HepG2 (cell line): ENCODE results near the gene BCL2L2. TPM values are rescaled to one million over a fixed set of nuclear protein-coding genes. Genes with fewer than 3 reads are reported as not detected.

Experiments used
- ATAD3A ChIP-seq: sonication (generic); formaldehyde crosslinking; IDR thresholded peaks from 2 replicates; pipeline ENCODE4 v1.4.0; 2020; ENCODE audit warnings: missing genetic modification reagents
- ATF5 ChIP-seq: sonication (generic); formaldehyde crosslinking; IDR thresholded peaks from 2 replicates; pipeline ENCODE4 v1.4.0; 2020; ENCODE audit warnings: mild to moderate bottlenecking, low read depth, missing genetic modification reagents
- BCL6 ChIP-seq: IDR thresholded peaks from 2 replicates; pipeline ENCODE4 v1.6.1; 2016; ENCODE audit warnings: missing genetic modification reagents, missing compliant biosample characterization
- DNMT1 ChIP-seq: sonication (generic); formaldehyde crosslinking; IDR thresholded peaks from 2 replicates; pipeline ENCODE4 v1.5.1; 2020; ENCODE audit warnings: mild to moderate bottlenecking, missing genetic modification reagents
- ETV6 ChIP-seq: sonication (generic); formaldehyde crosslinking; conservative IDR thresholded peaks from 2 replicates; pipeline ENCODE4 v1.4.0; 2020; ENCODE audit warnings: missing genetic modification reagents
- GATA4 ChIP-seq: sonication (generic); IDR thresholded peaks from 2 replicates; pipeline ENCODE4 v1.6.1; 2016; ENCODE audit warnings: antibody characterized with exemption, low read depth, borderline replicate concordance
- GZF1 ChIP-seq: sonication (generic); formaldehyde crosslinking; IDR thresholded peaks from 2 replicates; pipeline ENCODE4 v1.5.1; 2020; ENCODE audit warnings: mild to moderate bottlenecking, missing genetic modification reagents
- KDM3A ChIP-seq: IDR thresholded peaks from 2 replicates; pipeline ENCODE4 v1.6.1; 2018; ENCODE audit warnings: low read depth, missing compliant biosample characterization
- KLF12 ChIP-seq: sonication (generic); formaldehyde crosslinking; IDR thresholded peaks from 2 replicates; pipeline ENCODE4 v1.4.0; 2020; ENCODE audit warnings: missing genetic modification reagents, borderline replicate concordance
- LBX2 ChIP-seq: sonication (generic); formaldehyde crosslinking; IDR thresholded peaks from 2 replicates; pipeline ENCODE4 v1.5.0; 2020; ENCODE audit warnings: missing genetic modification reagents, mild to moderate bottlenecking, borderline replicate concordance
- MED13 ChIP-seq: sonication (generic); formaldehyde crosslinking; IDR thresholded peaks from 2 replicates; pipeline ENCODE4 v1.5.0; 2020; ENCODE audit warnings: missing genetic modification reagents
- MEIS2 ChIP-seq: sonication (generic); formaldehyde crosslinking; IDR thresholded peaks from 2 replicates; pipeline ENCODE4 v1.9.0; 2021; ENCODE audit warnings: mild to moderate bottlenecking, missing genetic modification reagents
- MNT ChIP-seq: fragments of 450-650 bp; IDR thresholded peaks from 2 replicates; pipeline ENCODE4 v1.6.1; 2016
- MXD1 ChIP-seq: sonication (generic); formaldehyde crosslinking; IDR thresholded peaks from 2 replicates; pipeline ENCODE4 v1.4.0; 2020; ENCODE audit warnings: mild to moderate bottlenecking, missing genetic modification reagents
- MYNN ChIP-seq: sonication (generic); formaldehyde crosslinking; IDR thresholded peaks from 2 replicates; pipeline ENCODE4 v1.4.0; 2020; ENCODE audit warnings: mild to moderate bottlenecking, low read depth, missing genetic modification reagents
- PATZ1 ChIP-seq: sonication (generic); formaldehyde crosslinking; IDR thresholded peaks from 2 replicates; pipeline ENCODE4 v1.4.0; 2020; ENCODE audit warnings: missing genetic modification reagents
- PRMT3 ChIP-seq: sonication (generic); formaldehyde crosslinking; IDR thresholded peaks from 2 replicates; pipeline ENCODE4 v1.8.1; 2022; ENCODE audit warnings: low read depth, mild to moderate bottlenecking, moderate library complexity, missing genetic modification reagents, borderline replicate concordance
- STAT5B ChIP-seq: sonication (generic); formaldehyde crosslinking; IDR thresholded peaks from 2 replicates; pipeline ENCODE4 v1.4.0; 2020; ENCODE audit warnings: missing genetic modification reagents
- ZBTB21 ChIP-seq: sonication (generic); formaldehyde crosslinking; IDR thresholded peaks from 2 replicates; pipeline ENCODE4 v1.4.0; 2020; ENCODE audit warnings: missing genetic modification reagents
- ZFP82 ChIP-seq: sonication (generic); formaldehyde crosslinking; IDR thresholded peaks from 2 replicates; pipeline ENCODE4 v1.5.1; 2020; ENCODE audit warnings: mild to moderate bottlenecking, missing genetic modification reagents, borderline replicate concordance
- ZNF235 ChIP-seq: sonication (generic); formaldehyde crosslinking; IDR thresholded peaks from 2 replicates; pipeline ENCODE4 v1.8.1; 2023; ENCODE audit warnings: mild to moderate bottlenecking, missing genetic modification reagents, borderline replicate concordance
- ZNF558 ChIP-seq: sonication (generic); formaldehyde crosslinking; IDR thresholded peaks from 2 replicates; pipeline ENCODE4 v1.9.0; 2022; ENCODE audit warnings: mild to moderate bottlenecking, missing genetic modification reagents, borderline replicate concordance
- ZNF589 ChIP-seq: sonication (generic); formaldehyde crosslinking; conservative IDR thresholded peaks from 2 replicates; pipeline ENCODE4 v1.8.0; 2022; ENCODE audit warnings: mild to moderate bottlenecking, moderate library complexity, missing genetic modification reagents
- ZNF607 ChIP-seq: sonication (generic); formaldehyde crosslinking; IDR thresholded peaks from 2 replicates; pipeline ENCODE4 v1.5.1; 2020; ENCODE audit warnings: missing genetic modification reagents, mild to moderate bottlenecking, borderline replicate concordance
- ZNF652 ChIP-seq: IDR thresholded peaks from 2 replicates; pipeline ENCODE4 v1.6.1; 2016; ENCODE audit warnings: low read depth, borderline replicate concordance
- ZNF747 ChIP-seq: sonication (generic); formaldehyde crosslinking; IDR thresholded peaks from 2 replicates; pipeline ENCODE4 v1.8.1; 2023; ENCODE audit warnings: missing genetic modification reagents, mild to moderate bottlenecking, borderline replicate concordance
- ZNF775 ChIP-seq: sonication (generic); formaldehyde crosslinking; IDR thresholded peaks from 2 replicates; pipeline ENCODE4 v1.4.0; 2020; ENCODE audit warnings: missing genetic modification reagents, mild to moderate bottlenecking, moderate library complexity, borderline replicate concordance
- polyA plus RNA-seq, 8 experiments: library from polyadenylated mRNA; depleted of rRNA in 3 of 8; stranded (reverse) in 7 of 8; unstranded in 1 of 8; fragments of >200 nt; fragmentation: Illumina TruSeq in 4 of 8; extraction: Trizol in 4 of 8; gene quantifications; 2 replicates each; pipeline versions ENCODE4 v1.2.1 to v1.2.3, GENCODE V29; 2011 to 2016; ENCODE audit warnings: low read depth in 4 of 8, missing spikeins in 1 of 8, mixed read lengths in 1 of 8; ENCODE audit not compliant: insufficient read depth in 1 of 8
- total RNA-seq, 5 experiments: library from RNA; depleted of rRNA; stranded (reverse); fragments of >200 nt; fragmentation: Illumina TruSeq; extraction: Trizol; gene quantifications; 2 replicates each; pipeline ENCODE4 v1.2.3, GENCODE V29; 2016; ENCODE audit warnings: low read depth in 1 of 5

BCL2L2 gene
- total and polyA plus RNA-seq, 2 of the 13 experiments (the other 11 are each of a cell fraction or from before 2014, with no cell fraction given) = 28.1 to 49.8 TPM

GRCh38 chr14:23301969-23302289, 4.7 kb upstream of the BCL2L2 start (continued):
- TF ChIP-seq ZNF775 (CRISPR knock-in tag) = 0 out of 2 replicates have a peak, but pooled peaks have one; percentile 92
- no peak for TF ChIP-seq ZFP82
- peak; percentile 30; the same call in 1 of the 2 replicates for TF ChIP-seq MED13 (CRISPR knock-in tag)
- TF ChIP-seq ATAD3A (CRISPR knock-in tag) = peak; percentile 92
- TF ChIP-seq MNT = peak; percentile 38
- peak; percentile 97 for TF ChIP-seq MXD1 (CRISPR knock-in tag)
- no peak for TF ChIP-seq ZNF607
- peak; percentile 86 for TF ChIP-seq GATA4
- TF ChIP-seq ZNF747 = peak; percentile 71; the same call in 1 of the 2 replicates
- TF ChIP-seq ZNF558 (CRISPR knock-in tag) = no peak
- peak; percentile 88; the same call in 1 of the 2 replicates for TF ChIP-seq ZNF235 (CRISPR knock-in tag)
- peak; percentile 76 for TF ChIP-seq BCL6 (CRISPR knock-in tag)
- TF ChIP-seq LBX2 (CRISPR knock-in tag) = peak; percentile 93
- peak; percentile 25; the same call in 1 of the 2 replicates for TF ChIP-seq MEIS2 (CRISPR knock-in tag)
- peak; percentile 91 for TF ChIP-seq STAT5B
- TF ChIP-seq ATF5 (CRISPR knock-in tag) = peak; percentile 93; the same call in 1 of the 2 replicates
- peak; percentile 86; the same call in 1 of the 2 replicates for TF ChIP-seq DNMT1
- TF ChIP-seq PATZ1 = peak; percentile 50; the same call in 1 of the 2 replicates
- TF ChIP-seq PRMT3 (CRISPR knock-in tag) = no peak
- TF ChIP-seq ZNF652 (CRISPR knock-in tag) = peak; percentile 47; the same call in 1 of the 2 replicates
- TF ChIP-seq GZF1 (CRISPR knock-in tag) = peak; percentile 93; the same call in 1 of the 2 replicates
- no peak for TF ChIP-seq KLF12 (CRISPR knock-in tag)
- peak; percentile 54; the same call in 1 of the 2 replicates for TF ChIP-seq ZBTB21 (CRISPR knock-in tag)
- TF ChIP-seq ETV6 = peak; percentile 49; the same call in 1 of the 2 replicates
- TF ChIP-seq MYNN = peak; percentile 98
- TF ChIP-seq ZNF589 (CRISPR knock-in tag) = no peak
- TF ChIP-seq KDM3A (CRISPR knock-in tag) = peak; percentile 88; the same call in 1 of the 2 replicates
